Cardiac septum (tissue), 1 donor: ENCODE data around the gene GPD1L. TPM values are rescaled to one million over a fixed set of nuclear protein-coding genes. Genes with fewer than 3 reads are reported as not detected.
A peak's percentile ranks its signal among the peaks of the same experiment; 100 is the strongest.
"Not testable (repeated sequence)": the region's sequence is repeated elsewhere in the genome, so short reads cannot be mapped to it uniquely, and the experiment has no call there.

Experiments used
- DNase-seq: peaks from one replicate; pipeline ENCODE4 v3.0.0-alpha.2; 2020; ENCODE audit warnings: low spot score
- intact Hi-C: fragments of 100-400 bp; cut with DNase I; formaldehyde crosslinking; loops from one replicate; pipeline ENCODE4 v1.14.0; 2022
- total RNA-seq: library from RNA; stranded (reverse); fragmentation: NEBNext Ultra II Directional; extraction: Animal tissue kit (Norgen Biotek cat#: 25700); gene quantifications from one replicate; pipeline ENCODE4 v1.2.1, GENCODE V29; 2021
- donor health status: DM: no; HTN: no; CAD: no.

The GPD1L gene
- total RNA-seq, 1 donor from 2014 or later = 161 TPM

DNA sequence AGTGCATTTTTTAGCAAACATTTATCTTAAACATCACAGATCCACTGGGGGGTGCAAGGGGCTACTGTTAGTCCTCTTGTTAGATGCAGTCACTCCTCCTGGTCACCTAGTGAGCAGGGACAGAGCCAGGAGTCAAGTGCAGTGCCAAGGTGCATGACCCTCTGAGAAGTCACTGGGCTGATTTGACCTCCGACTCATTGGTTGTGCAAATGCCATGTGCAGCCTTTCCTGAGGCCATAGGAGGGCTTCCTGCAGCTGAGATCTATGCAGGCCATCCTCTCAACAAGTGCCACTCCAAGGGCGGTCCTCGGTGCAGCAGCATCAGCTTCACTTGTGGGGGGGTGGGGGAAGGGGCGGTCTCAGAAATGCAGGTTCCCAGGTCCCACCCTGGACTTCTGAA is 60.2 kb downstream of the GPD1L start:
- intact Hi-C loops = no loop called here

DNA sequence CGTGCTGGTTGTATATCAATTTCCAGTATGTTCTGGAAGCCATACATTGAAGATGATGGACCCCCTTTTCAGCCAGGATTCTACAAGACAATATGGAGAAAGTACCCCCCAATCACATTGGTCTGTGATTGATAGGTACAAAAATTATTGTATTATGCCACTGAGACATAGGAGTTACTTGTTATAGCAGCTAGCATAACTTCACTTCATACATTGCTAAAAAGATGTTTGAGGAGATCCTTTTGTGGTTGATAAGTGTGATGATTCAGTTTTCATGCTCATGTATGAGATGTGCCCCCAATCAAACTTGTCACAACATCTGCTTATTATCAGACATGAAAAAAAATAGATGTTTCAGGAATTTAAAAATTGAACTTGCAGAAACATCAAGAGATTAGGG is 66.0 kb downstream of the GPD1L start:
- intact Hi-C loops = no loop called here
- no peak for DNase-seq

More for the DNA sequence above, 60.2 kb downstream of the GPD1L start:
- no peak for DNase-seq

DNA sequence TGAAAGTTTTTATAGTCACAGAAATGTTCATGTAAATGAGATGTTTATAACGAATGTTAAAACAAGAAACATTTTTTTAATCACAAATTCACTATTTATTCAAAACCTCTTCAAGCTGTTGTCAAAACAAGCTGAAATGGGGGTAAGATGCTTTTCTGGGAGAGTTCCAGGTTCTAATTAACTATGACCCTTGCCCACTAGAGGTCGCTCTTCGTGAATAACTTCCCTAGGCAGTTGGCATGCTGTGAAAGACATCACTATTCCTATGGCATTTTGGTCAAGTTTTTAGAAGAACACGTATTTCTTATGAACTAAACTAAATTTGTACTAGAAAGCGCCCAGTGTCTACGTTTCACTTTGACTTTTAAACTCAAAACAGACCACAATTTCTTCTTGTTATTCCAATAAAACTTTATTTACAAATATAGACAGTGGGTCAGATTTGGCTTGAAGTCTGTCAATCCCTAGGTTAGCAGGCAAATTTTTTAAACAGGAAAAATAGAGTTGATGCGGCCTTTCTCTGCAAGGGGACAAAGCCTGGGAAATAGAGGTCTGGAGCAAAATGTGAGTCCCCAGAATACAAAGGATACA is 69.3 kb downstream of the GPD1L start:
- DNase-seq = no peak
- intact Hi-C loops = loop anchor here (5.0 kb wide), 3 partner anchors 122 to 292 kb away; no protein-coding TSS in a partner anchor

DNA sequence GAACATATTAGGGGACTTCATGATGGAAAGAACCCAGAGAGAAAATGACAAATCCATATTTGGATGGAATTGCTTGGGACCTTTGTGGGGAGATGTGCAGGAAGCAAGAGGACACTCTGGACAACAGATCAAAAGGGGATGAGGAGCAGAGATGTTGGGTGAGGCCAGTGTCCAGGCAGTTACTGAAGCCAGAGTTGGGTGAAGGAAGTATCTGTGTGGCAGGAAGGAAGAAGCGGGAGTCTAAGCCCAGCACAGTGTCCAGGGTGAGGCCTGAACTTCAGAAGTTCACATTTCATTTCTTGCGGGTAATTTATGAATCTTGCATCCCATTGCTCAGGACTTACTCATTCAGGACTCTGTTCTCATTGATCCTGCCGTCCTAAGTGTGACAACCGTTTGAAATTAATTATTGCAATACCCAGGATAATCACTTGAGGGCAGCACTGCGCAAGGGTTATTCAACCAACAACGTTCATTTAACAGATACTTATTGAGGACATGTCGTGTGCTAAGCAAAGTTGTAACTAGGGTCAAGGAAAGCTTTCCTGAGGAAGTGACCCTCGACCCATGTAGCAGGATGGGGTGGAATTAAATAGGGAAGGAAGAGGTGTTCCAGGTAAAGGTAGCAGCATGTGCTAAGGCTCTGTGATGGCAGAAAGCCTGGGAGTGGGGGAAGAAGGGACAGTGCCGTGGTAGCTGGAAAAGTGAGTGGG is 70.7 kb downstream of the GPD1L start:
- intact Hi-C loops = loop anchor here (1.0 to 5.0 kb wide), 4 partner anchors 120 to 290 kb away; no protein-coding TSS in a partner anchor
- no peak for DNase-seq

DNA sequence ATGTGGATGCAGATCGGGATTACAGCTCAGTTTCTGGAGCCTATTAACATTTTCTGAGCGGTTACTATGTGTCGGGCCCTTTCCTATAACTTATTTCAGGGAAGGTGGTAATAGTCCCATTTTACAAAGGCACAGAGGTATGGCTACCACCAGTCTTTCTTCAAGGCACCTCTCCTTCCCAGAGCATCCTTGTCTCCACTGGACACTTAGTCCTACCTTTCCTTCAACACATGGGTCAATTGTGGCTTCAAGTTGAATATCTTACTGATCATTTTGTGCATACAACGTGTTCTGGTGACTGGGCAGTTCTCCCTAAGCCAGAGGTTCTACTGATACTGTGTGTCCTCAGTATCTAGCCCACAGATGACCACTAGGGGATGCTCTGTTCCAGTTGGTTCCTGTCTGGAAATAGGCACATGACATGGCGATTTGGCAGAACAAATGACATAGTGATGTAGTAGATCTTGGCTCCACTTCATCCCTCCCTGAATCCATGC is 71.3 kb downstream of the GPD1L start:
- intact Hi-C loops = loop anchor here (1.0 to 5.0 kb wide), 5 partner anchors 61 to 290 kb away; partner anchors contain the start of gene CMTM8
- DNase-seq = no peak

DNA sequence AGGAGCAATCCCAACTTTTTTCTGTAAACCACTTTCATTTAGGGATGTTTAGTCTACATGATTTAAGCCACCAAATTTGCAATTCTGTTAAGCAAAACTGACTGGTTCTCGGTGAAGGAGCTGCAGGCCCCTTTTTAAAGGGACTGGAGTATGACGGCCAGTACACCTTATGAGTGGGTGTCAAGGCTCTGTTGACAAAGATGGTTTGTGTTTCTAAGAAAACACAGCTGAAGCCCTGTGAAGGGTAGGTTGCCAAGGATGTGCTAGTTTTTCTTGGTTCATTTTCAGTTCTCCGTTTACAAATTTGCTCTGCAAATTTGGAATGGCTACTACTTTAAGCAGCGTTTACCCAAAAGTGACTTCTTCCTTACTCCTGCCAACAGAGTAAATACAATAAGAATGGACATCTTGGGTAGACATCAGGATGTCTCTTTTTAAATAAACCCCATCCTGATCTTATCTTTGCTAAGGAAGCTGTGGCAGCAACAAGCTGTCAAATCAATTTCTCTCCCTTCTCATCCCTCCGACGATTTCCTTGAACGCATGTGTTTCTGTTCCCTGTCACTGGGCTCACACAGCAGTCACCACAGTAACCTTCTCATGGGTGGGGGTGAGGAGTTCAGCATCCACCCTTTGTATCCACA is 73.8 kb downstream of the GPD1L start:
- intact Hi-C loops = no loop called here
- no peak for DNase-seq

DNA sequence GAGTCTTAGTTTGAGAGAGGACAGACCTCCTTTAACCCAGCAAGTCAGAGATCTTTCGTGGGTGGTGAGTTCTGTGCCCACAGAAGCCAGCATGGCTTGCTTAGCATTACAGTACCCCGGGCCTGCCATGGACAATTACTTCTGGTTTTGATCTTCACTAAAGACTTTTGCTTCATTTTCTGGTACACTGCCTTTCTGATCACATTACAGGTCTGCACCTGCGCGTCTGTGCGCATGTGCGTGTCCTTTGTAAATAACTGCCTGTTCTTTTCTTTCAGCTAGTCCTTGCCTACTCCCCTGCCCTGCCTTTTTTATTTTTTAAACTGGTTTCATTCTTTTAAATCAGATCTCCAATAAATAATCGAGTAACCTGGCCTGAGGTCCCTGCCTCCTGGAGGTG is 74.9 kb downstream of the GPD1L start:
- no peak for DNase-seq
- intact Hi-C loops = no loop called here

DNA sequence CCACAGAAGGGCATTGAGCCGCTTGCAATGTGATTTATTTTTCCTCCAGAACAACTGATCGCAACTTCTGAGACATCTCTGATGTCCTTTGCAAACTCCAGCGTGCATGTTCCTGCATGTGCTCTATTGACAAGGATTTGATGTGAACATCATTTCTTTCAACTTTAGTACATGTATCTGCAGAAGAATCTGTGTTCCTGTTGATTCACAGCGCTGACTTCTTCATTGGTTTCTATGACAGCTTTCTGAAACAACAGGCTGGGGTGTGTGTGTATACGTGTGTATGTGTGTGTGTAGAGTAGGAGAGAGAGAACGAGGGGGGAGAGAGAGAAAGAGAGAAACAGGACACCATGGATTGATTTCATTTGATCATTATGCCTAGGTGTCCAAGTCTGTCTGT is 75.4 kb downstream of the GPD1L start:
- intact Hi-C loops = no loop called here

DNA sequence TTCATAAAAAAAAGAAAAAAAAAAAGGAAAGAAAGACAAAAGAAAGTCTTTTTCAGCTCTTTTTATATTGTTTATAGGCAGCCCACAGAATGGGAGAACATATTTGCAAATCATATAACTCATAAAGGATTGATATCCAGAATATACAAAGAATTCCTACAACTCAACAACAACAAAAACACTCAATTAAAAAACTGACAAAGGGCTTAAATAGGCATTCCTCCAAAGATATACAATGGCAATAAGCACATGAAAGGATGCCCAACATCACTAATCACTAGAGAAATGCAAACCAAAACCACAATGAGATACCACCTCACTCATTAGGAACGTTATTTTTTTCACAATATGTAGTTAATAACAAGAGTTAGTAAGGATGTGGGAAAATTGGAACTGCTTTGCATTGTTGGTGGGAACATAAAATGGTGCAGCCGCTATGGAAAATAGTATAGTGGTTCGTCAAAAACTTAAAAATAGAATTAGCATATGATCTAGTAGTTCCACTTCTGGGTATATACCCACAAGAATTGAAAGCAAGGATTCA is 77.8 kb downstream of the GPD1L start:
- intact Hi-C loops = no loop called here
- no peak for DNase-seq

More for the DNA sequence above, 75.4 kb downstream of the GPD1L start:
- no peak for DNase-seq

DNA sequence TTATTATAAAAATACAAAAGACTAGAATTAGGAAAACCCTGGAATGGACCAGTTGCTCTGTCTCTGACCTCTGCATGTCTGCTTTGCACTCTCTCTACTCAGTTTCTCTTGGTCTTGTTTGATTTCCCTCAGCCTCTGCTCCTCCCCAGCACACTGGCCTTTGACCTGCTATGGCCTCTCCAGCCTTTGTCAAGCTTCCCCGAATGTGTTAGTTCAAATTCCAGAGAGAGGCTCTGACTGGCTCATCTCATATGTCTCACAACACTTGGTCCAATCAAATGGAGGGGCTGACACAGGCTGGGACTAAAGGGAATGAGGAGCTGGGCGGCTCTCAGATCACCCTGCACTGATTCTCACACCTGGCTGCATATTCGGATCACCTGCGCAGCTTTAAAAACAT is 79.7 kb downstream of the GPD1L start:
- intact Hi-C loops = no loop called here
- DNase-seq = no peak

DNA sequence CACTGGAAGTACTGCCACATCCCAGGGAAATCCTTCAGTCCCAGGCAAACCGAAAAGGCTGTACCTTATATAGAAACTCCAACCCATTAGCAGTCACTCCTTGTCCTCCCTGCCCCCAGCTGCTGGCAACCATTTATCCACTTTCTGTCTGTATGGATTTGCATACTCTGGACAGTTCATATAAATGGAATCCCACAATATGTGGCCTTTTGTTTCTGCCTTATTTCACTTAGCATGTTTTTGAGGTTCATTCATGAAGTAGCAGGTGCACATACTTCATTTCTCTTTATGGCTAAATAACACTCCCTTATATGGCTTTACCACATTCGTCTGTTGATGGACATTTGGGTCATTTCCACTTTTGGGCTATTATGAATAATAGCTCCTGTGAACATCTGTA is 80.5 kb downstream of the GPD1L start:
- intact Hi-C loops = no loop called here
- DNase-seq = no peak

DNA sequence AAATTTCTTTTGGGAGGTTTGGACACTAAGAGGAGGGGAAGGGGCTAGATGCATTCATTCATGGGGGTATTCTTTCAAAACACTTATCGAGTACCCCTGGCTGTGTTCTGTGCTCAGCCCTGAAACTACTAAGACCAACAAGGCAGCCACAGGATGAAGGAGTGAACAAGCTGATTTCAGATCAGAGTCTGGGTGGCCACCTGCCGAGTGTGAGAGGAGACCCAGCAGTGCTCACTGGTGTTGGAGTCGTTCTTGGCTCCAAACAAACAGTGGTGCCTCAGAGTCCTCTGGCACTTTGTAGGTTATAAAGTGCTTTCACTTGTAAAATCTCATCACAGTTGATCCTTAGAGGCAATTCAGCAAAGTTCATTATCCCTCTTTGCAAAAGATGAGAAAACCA is 83.3 kb downstream of the GPD1L start:
- intact Hi-C loops = no loop called here
- no peak for DNase-seq

DNA sequence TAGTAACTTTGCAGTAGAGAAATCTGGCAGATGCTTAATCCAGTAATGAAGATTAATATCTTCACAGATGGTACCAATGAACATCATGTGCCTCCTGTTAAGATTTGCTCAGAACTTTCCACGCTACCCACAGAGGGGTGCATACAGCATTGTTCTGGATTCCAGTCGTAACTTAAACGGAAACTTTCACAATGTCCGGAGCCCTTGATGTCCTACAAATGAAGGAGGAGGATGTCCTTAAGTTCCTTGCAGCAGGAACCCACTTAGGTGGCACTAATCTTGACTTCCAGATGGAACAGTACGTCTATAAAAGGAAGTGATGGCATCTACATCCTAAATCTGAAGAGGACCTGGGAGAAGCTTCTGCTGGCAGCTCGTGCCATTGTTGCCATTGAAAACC is 84.1 kb downstream of the GPD1L start:
- intact Hi-C loops, DNase-seq: not testable (repeated sequence)

DNA sequence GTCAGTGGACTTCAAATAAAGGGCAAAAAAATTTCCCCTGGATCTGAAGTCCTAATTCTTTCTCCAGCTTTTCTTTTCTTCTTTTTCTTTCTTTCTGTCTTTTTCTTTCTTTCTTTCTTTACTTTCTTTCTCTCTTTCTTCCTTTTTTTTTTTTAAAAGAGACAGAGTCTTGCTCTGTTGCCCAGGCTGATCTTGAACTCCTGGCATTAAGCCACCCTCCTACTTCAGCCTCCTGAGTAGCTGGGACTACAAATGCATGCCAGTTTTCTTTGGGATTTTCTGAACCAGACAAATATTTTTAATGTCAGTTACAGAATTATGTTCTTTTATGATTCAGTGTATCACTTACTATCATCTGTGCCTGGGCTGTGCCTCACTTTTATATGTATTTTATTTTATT is 86.7 kb downstream of the GPD1L start:
- no peak for DNase-seq
- intact Hi-C loops = no loop called here

DNA sequence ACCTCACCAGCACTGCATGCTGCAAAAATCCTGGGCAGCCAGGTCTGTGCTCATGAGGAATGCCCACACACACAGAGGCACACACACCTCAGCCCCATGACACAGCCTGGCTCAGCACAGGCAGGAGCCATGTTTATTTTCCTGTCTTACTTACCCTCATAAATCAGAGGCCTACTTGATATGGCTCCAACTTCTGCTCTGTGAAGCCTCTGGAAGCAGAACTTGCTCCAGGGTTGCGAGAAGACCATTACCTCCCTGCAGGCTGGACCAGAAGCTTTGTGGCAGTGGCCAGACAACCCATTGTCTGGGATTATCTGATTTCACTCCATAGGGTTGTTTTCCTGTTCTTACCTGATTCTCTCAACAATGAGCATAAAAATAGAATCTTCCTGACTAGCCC is 88.2 kb downstream of the GPD1L start:
- intact Hi-C loops = no loop called here
- no peak for DNase-seq

DNA sequence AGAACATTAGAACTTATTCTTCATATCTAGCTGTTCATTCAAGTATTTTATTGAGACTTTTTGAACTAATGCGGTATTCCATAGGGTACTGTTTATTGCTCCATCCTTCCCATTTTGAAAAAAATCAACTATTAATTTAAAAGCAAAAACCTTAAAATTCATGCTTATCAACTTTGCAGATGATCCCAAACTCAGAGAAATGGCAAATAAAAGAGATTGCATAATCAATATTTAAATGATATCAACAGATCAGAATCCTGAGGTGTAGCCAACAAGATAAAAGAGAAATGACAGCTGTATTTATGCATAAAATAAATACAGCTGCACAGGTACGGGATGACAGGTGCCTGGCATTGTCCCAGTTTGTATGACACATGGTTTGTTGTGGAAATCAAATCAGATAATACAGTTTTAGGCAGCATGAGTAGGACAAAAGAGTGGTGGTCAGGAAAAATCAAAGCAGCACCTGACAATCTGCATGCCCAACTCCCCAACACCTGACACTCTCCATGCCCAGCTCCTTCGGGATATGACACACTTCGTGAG is 89.6 kb downstream of the GPD1L start:
- DNase-seq = no peak
- intact Hi-C loops = no loop called here

DNA sequence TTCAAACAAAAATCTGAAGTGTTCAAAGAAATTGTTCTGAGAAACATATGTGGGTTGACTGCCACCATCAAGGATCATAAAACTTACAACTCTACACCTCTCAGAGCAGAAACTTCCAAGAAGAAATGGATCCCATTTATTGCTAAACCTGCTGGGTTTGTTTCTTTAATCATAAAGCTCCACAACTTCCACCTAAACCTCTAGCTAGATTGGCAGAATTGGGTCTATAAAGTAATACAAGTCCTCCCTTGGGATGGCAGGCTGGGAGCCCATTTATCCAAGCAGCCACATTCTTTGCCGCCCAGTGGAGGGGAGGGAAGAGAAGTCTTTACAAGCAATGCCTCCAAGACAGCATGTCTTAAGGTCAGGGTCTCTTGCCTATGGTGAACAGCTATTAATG is 91.6 kb downstream of the GPD1L start:
- no peak for DNase-seq
- intact Hi-C loops = no loop called here

DNA sequence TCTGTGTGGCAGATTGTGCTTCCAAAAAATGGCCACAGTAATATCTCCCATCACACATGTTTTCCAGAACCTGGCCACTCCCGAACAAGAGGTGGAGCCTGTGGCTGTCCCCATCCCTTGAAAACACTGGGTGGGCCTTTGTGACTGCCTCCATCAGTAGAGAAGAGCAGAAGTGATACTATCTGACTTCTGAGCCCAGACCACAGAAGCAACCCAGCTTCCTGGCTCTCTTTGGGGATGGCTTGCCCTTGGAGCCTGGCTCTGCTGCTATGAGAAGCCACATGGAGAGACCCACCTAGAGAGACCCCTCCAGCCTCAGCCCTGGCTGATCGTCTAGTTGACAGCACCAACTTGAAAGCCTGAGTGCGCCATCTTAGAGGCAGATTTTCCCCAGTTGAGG is 92.3 kb downstream of the GPD1L start:
- no peak for DNase-seq
- intact Hi-C loops = no loop called here

DNA sequence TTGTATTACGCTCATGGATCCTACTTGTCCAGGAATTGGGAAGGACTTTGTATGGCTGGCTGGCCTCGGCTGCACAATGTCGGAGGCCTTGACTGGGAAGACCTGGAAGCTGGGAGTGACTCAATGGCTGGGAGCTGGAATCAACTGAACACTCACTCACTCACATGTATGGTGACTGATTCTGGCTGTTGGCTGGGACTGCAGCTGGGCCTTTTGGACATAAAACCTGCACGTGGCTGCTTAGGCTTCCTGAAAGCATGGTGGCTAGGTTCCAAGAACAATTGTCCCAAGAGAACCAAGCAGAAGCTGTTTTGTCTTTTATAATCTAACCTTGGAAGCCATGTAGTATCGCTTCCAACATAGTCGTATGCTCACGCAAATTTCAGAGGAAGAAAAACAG is 94.1 kb downstream of the GPD1L start:
- DNase-seq = peak; percentile 79
- intact Hi-C loops = loop anchor here (2.0 kb wide), 1 partner anchor 38 kb away; the partner anchor contains the start of gene CMTM8
